SK-N-SH (cell line): Measurements from ENCODE around the gene ELOA.

Experiments used
- JUND ChIP-seq: IDR thresholded peaks from 2 replicates; pipeline ENCODE4 v1.4.0; 2012
- TF ChIP-seq, protein P1 (sequence below): IDR thresholded peaks from 2 replicates; pipeline ENCODE4 v1.4.0; 2012; ENCODE audit warnings: low read depth, borderline replicate concordance
- TF ChIP-seq, protein P2 (sequence below): fragments of 200-600 bp; sonication (generic); IDR thresholded peaks from 2 replicates; pipeline ENCODE4 v1.6.1; 2017; ENCODE audit warnings: antibody characterized with exemption, mild to moderate bottlenecking, moderate library complexity

GRCh38 chr1:23696335-23696989 is 46.8 kb upstream of the ELOA start:
- TF ChIP-seq, protein P1, sequence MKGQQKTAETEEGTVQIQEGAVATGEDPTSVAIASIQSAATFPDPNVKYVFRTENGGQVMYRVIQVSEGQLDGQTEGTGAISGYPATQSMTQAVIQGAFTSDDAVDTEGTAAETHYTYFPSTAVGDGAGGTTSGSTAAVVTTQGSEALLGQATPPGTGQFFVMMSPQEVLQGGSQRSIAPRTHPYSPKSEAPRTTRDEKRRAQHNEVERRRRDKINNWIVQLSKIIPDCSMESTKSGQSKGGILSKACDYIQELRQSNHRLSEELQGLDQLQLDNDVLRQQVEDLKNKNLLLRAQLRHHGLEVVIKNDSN, result no peak
- no peak for TF ChIP-seq JUND
- TF ChIP-seq, protein P2, sequence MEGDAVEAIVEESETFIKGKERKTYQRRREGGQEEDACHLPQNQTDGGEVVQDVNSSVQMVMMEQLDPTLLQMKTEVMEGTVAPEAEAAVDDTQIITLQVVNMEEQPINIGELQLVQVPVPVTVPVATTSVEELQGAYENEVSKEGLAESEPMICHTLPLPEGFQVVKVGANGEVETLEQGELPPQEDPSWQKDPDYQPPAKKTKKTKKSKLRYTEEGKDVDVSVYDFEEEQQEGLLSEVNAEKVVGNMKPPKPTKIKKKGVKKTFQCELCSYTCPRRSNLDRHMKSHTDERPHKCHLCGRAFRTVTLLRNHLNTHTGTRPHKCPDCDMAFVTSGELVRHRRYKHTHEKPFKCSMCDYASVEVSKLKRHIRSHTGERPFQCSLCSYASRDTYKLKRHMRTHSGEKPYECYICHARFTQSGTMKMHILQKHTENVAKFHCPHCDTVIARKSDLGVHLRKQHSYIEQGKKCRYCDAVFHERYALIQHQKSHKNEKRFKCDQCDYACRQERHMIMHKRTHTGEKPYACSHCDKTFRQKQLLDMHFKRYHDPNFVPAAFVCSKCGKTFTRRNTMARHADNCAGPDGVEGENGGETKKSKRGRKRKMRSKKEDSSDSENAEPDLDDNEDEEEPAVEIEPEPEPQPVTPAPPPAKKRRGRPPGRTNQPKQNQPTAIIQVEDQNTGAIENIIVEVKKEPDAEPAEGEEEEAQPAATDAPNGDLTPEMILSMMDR, result no peak
